Measurements from ENCODE around the gene IP6K1.

DNA sequence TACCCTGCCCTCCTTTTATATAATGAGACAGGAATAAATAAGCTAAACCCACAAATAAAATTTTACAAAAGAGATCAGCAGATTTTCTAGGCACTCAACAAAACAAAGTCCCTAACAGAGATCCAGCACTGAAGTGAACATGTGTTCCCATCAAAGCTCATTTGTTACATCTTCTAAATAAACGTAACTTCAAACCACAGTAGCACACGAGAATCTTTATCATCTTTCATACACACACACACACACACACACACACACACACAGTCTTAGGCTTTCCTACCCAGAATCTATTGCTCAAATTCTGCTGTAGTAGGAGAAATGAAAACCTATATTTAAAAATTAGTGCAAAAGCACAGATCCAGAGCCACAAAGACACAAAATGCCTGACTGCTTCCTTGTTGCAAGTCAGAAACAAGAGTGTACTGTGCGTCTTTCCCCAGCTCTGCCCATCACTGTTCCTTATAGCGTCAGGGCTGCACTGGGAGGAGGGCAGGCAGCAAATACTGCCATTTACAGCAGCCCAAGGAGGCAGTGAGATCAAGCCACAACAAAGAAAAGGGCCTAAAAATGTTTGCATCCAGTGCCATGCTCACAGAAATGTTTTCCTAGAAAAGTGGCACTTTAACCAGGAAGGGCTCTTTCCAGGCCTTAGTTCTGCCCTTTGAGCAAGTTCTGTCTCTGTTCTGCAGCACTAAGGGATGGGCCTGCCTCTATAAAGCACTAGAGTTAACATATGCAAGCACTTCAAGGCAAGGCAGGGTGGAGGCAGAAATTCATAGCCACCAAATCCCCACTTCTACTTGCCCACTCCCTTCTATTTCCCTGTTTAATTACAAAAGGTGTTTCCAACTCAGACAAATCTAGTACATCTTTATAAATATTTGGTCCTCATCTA is 6.0 kb downstream of the IP6K1 start:
- TF ChIP-seq SUZ12 (IDR thresholded peaks at IDR 0.05) (no peak), BHLHE40 (IDR thresholded peaks at IDR 0.05; ENCODE audit: borderline replicate concordance) (no peak), SP1 (IDR thresholded peaks at IDR 0.05) (no peak), FOXM1 (IDR thresholded peaks at IDR 0.05; ENCODE audit: borderline replicate concordance) (no peak), PKNOX1 (IDR thresholded peaks at IDR 0.05) (no peak), NFRKB (IDR thresholded peaks at IDR 0.05) (no peak), CTBP1 (IDR thresholded peaks at IDR 0.05; ENCODE audit: borderline replicate concordance) (no peak), HDGF (IDR thresholded peaks at IDR 0.05; ENCODE audit: borderline replicate concordance) (no peak)
